Measurements from ENCODE around the gene JAGN1. TPM values are rescaled to one million over a fixed set of nuclear protein-coding genes. Genes with fewer than 3 reads are reported as not detected.

JAGN1 gene
- total RNA-seq, 1 donor from 2014 or later: 33.0 TPM

DNA sequence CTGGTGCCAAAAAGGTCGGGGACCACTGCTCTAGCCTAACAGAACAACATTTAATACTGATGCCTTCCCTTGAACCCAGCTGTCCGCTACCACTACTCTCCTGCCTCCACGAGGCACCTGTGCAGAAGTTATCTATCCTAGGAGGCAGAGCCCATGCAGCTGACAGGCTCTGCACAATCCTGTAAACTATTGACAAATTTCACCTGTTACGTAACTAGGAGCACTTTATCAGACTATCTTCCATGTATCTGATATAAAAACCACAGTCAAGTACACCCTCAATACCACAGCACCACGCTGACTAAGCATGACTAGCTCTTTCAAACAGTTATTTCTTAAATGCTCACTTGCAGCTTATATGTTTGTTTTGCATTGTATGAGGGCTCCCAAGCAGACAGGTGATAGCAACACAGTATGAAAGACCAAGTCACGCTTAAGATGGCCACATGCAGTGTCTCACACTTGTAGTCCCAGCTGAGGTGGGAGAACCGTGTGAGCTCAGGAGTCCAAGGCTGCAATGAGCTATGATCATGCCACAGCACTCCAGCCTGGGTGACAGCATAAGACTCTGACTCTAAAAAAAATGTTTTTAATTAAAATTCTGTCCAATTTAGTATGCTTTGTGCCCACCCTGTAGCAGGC is 22.0 kb downstream of the JAGN1 start:
- TF ChIP-seq, protein P1, sequence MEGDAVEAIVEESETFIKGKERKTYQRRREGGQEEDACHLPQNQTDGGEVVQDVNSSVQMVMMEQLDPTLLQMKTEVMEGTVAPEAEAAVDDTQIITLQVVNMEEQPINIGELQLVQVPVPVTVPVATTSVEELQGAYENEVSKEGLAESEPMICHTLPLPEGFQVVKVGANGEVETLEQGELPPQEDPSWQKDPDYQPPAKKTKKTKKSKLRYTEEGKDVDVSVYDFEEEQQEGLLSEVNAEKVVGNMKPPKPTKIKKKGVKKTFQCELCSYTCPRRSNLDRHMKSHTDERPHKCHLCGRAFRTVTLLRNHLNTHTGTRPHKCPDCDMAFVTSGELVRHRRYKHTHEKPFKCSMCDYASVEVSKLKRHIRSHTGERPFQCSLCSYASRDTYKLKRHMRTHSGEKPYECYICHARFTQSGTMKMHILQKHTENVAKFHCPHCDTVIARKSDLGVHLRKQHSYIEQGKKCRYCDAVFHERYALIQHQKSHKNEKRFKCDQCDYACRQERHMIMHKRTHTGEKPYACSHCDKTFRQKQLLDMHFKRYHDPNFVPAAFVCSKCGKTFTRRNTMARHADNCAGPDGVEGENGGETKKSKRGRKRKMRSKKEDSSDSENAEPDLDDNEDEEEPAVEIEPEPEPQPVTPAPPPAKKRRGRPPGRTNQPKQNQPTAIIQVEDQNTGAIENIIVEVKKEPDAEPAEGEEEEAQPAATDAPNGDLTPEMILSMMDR (IDR thresholded peaks at IDR 0.05; ENCODE audit: unreplicated experiment): no peak
- no peak overlapping the region for H3K27ac Mint-ChIP-seq
- H3K27me3 Mint-ChIP-seq: no peaks in the 10 kb centered on the region
- H3K4me1 Mint-ChIP-seq (ENCODE audit: low read depth): peaks cover 14% of the 10 kb centered on the region
- no peak overlapping the region for H3K4me3 Mint-ChIP-seq (ENCODE audit: low read depth)
- H3K9me3 Mint-ChIP-seq (ENCODE audit: low read depth): no peaks in the 10 kb centered on the region
- H3K36me3 Mint-ChIP-seq (ENCODE audit: insufficient read depth): no peaks in the 10 kb centered on the region
- no peak for DNase-seq (ENCODE audit: low spot score, unreplicated experiment)

GRCh38 chr3:9913601-9914000 is 23.2 kb downstream of the JAGN1 start:
- Mint-ChIP-seq H3K9me3 (ENCODE audit: low read depth) (no peaks in the 10 kb centered on the region), H3K27ac (no peak overlapping the region), H3K4me3 (ENCODE audit: low read depth) (no peak overlapping the region), H3K4me1 (ENCODE audit: low read depth) (peaks cover 16% of the 10 kb centered on the region), H3K36me3 (ENCODE audit: insufficient read depth) (no peaks in the 10 kb centered on the region), H3K27me3 (no peaks in the 10 kb centered on the region)
- no peak for DNase-seq (ENCODE audit: low spot score, unreplicated experiment)
- TF ChIP-seq, protein P1 (IDR thresholded peaks at IDR 0.05; ENCODE audit: unreplicated experiment): no peak

- Mint-ChIP-seq H3K4me3 (ENCODE audit: low read depth) (no peak overlapping the region), H3K27me3 (no peaks in the 10 kb centered on the region), H3K27ac (no peak overlapping the region), H3K4me1 (ENCODE audit: low read depth) (peaks cover 16% of the 10 kb centered on the region), H3K36me3 (ENCODE audit: insufficient read depth) (no peaks in the 10 kb centered on the region), H3K9me3 (ENCODE audit: low read depth) (no peaks in the 10 kb centered on the region)
- no peak for DNase-seq (ENCODE audit: low spot score, unreplicated experiment)
- TF ChIP-seq, protein P1 (IDR thresholded peaks at IDR 0.05; ENCODE audit: unreplicated experiment): no peak
Observed at GRCh38 chr3:9914011-9914410, 23.6 kb downstream of the JAGN1 start.

GRCh38 chr3:9914559-9915253 is 24.3 kb downstream of the JAGN1 start:
- no peak overlapping the region for H3K27ac Mint-ChIP-seq
- no peaks in the 10 kb centered on the region for H3K9me3 Mint-ChIP-seq (ENCODE audit: low read depth)
- no peaks in the 10 kb centered on the region for H3K36me3 Mint-ChIP-seq (ENCODE audit: insufficient read depth)
- TF ChIP-seq, protein P1 (IDR thresholded peaks at IDR 0.05; ENCODE audit: unreplicated experiment): no peak
- H3K4me1 Mint-ChIP-seq (ENCODE audit: low read depth): peaks cover 16% of the 10 kb centered on the region
- no peaks in the 10 kb centered on the region for H3K27me3 Mint-ChIP-seq
- H3K4me3 Mint-ChIP-seq (ENCODE audit: low read depth): peak overlapping the region; percentile 37
- no peak for DNase-seq (ENCODE audit: low spot score, unreplicated experiment)

GRCh38 chr3:9915254-9916141 is 25.1 kb downstream of the JAGN1 start:
- Mint-ChIP-seq H3K27ac (peak overlapping the region; percentile 37), H3K4me1 (ENCODE audit: low read depth) (peaks cover 14% of the 10 kb centered on the region), H3K36me3 (ENCODE audit: insufficient read depth) (no peaks in the 10 kb centered on the region), H3K9me3 (ENCODE audit: low read depth) (no peaks in the 10 kb centered on the region), H3K4me3 (ENCODE audit: low read depth) (peak overlapping the region; percentile 71), H3K27me3 (no peaks in the 10 kb centered on the region)
- DNase-seq (ENCODE audit: low spot score, unreplicated experiment): peak; percentile 42
- TF ChIP-seq, protein P1 (IDR thresholded peaks at IDR 0.05; ENCODE audit: unreplicated experiment): peak; percentile 32

Measured in progenitor cell of endocrine pancreas (in vitro differentiated cells).